ENCODE results near the gene MOB4.

The MOB4 gene

DNA sequence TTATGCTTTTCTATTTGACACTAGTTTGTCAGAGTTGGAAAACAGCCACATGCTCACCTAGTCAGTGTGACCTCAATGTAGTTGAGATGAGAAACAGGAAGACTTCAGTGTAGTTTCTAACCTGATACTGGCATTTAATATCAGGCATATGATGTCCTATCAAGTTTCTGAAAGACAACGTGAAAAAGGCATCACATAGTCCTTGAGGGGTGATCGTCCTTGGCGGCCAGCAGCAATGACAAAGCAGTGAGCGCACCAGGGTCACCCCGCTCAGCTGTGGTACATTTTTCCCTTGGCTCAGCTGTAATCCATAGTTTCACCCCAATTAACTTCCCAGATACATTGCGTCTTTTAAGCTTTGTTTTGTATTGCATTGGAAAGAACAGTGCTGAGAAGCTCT, 11.4 kb upstream of the MOB4 start:
- H3K4me3 ChIP-seq (IDR thresholded peaks at IDR 0.05; ENCODE audit: insufficient read depth, low read depth, low read length) = no peak overlapping the region
- H4K20me1 ChIP-seq (ENCODE audit: insufficient read depth) = 0 out of 2 replicates have a peak, but pooled peaks cover 4% of the 10 kb centered on the region
- peaks cover 21% of the 10 kb centered on the region for H3K4me1 ChIP-seq (ENCODE audit: low read depth, poor library complexity, severe bottlenecking)
- H3K9ac ChIP-seq = no peak overlapping the region
- H3K27me3 ChIP-seq (ENCODE audit: insufficient read depth, low read depth) = no peaks in the 10 kb centered on the region
- H3K27ac ChIP-seq = no peak overlapping the region
- H2AFZ ChIP-seq (ENCODE audit: low read depth) = no peak overlapping the region
- TF ChIP-seq, protein P1, sequence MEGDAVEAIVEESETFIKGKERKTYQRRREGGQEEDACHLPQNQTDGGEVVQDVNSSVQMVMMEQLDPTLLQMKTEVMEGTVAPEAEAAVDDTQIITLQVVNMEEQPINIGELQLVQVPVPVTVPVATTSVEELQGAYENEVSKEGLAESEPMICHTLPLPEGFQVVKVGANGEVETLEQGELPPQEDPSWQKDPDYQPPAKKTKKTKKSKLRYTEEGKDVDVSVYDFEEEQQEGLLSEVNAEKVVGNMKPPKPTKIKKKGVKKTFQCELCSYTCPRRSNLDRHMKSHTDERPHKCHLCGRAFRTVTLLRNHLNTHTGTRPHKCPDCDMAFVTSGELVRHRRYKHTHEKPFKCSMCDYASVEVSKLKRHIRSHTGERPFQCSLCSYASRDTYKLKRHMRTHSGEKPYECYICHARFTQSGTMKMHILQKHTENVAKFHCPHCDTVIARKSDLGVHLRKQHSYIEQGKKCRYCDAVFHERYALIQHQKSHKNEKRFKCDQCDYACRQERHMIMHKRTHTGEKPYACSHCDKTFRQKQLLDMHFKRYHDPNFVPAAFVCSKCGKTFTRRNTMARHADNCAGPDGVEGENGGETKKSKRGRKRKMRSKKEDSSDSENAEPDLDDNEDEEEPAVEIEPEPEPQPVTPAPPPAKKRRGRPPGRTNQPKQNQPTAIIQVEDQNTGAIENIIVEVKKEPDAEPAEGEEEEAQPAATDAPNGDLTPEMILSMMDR (conservative IDR thresholded peaks at IDR 0.05; ENCODE audit: low read depth, low read length) = no peak
- peaks cover 15% of the 10 kb centered on the region; the same call in 1 of the 2 replicates for H3K36me3 ChIP-seq (ENCODE audit: insufficient read depth)
- no peak overlapping the region for H3K4me2 ChIP-seq
- H3K79me2 ChIP-seq (ENCODE audit: insufficient read depth, low read depth) = peaks cover 47% of the 10 kb centered on the region

DNA sequence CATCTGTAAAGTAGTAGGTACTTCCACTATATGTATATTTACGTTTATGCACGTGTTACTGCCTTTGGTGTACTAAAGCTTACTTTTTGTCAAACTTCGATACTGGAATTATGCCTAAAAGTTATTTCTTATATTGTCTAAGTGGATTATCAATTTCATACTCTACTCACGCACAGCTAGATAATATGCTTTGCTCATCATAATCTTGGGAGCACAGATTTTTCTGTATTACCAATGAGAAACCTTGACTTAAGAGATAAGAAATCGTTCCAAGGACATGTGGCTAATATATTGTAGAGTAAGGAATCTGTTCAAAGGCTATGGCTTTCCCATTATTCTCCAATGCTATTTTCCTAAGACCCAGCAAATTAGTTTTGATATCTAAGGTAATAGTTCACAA, 9.2 kb upstream of the MOB4 start:
- Histone ChIP-seq H3K79me2 (ENCODE audit: insufficient read depth, low read depth) (peaks cover 32% of the 10 kb centered on the region), H3K4me2 (no peak overlapping the region), H3K4me3 (IDR thresholded peaks at IDR 0.05; ENCODE audit: insufficient read depth, low read depth, low read length) (no peak overlapping the region), H3K36me3 (ENCODE audit: insufficient read depth) (peaks cover 13% of the 10 kb centered on the region; the same call in 1 of the 2 replicates), H3K27me3 (ENCODE audit: insufficient read depth, low read depth) (no peaks in the 10 kb centered on the region), H3K27ac (no peak overlapping the region), H2AFZ (ENCODE audit: low read depth) (no peak overlapping the region), H3K9ac (no peak overlapping the region), H4K20me1 (ENCODE audit: insufficient read depth) (0 out of 2 replicates have a peak, but pooled peaks cover 4% of the 10 kb centered on the region), H3K4me1 (ENCODE audit: low read depth, poor library complexity, severe bottlenecking) (peaks cover 20% of the 10 kb centered on the region)
- TF ChIP-seq, protein P1 (conservative IDR thresholded peaks at IDR 0.05; ENCODE audit: low read depth, low read length) = no peak

DNA sequence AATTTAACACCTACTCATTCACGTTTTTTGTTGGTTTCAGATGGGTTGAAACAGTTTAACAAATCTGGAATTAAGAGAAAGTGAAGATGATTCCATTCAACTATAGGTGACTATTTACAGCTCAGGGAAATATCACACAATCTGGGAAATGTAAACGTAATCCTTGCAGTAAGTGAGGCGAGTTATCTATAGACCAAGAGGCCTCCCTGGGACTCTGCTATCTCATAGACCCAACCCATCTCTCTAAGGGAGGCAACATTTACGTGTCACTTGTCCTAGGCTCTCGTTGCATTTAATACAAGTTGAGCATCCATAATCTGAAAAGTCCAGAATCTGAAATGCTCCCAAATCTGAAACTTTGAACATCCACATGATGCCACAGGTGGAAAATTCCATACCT, 2.0 kb upstream of the MOB4 start:
- peaks cover 30% of the 10 kb centered on the region for H3K79me2 ChIP-seq (ENCODE audit: insufficient read depth, low read depth)
- peak overlapping the region; percentile 94; the same call in 1 of the 2 replicates for H3K27ac ChIP-seq
- H3K9ac ChIP-seq = no peak overlapping the region
- H3K36me3 ChIP-seq (ENCODE audit: insufficient read depth) = no peaks in the 10 kb centered on the region
- H3K4me1 ChIP-seq (ENCODE audit: low read depth, poor library complexity, severe bottlenecking) = peaks cover 33% of the 10 kb centered on the region
- peak overlapping the region; percentile 98 for H3K4me2 ChIP-seq
- TF ChIP-seq, protein P1 (conservative IDR thresholded peaks at IDR 0.05; ENCODE audit: low read depth, low read length) = no peak
- H3K27me3 ChIP-seq (ENCODE audit: insufficient read depth, low read depth) = no peaks in the 10 kb centered on the region
- no peak overlapping the region for H3K4me3 ChIP-seq (IDR thresholded peaks at IDR 0.05; ENCODE audit: insufficient read depth, low read depth, low read length)
- no peak overlapping the region for H2AFZ ChIP-seq (ENCODE audit: low read depth)
- no peaks in the 10 kb centered on the region for H4K20me1 ChIP-seq (ENCODE audit: insufficient read depth)

DNA sequence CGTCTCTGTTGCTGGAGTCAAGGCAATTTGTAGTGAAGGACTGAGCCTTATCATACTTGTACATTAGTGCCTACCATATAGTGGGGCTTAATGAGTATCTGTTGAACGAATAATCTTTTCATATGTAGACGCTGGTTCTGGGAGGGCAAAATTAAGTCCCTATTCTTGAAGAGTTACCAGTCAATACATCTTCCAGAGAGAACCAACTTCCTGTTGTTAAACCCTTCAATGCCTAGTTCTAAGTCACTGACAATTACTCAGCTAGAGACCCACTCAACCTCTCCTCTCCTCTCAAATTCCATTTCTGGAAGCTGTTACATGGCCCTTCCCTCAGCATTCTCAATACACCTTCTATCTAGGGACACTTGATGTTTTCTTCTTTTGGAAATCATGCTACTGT, 1.1 kb upstream of the MOB4 start:
- TF ChIP-seq, protein P1 (conservative IDR thresholded peaks at IDR 0.05; ENCODE audit: low read depth, low read length) = no peak
- no peaks in the 10 kb centered on the region for H4K20me1 ChIP-seq (ENCODE audit: insufficient read depth)
- peaks cover 38% of the 10 kb centered on the region for H3K79me2 ChIP-seq (ENCODE audit: insufficient read depth, low read depth)
- no peaks in the 10 kb centered on the region for H3K36me3 ChIP-seq (ENCODE audit: insufficient read depth)
- no peaks in the 10 kb centered on the region for H3K27me3 ChIP-seq (ENCODE audit: insufficient read depth, low read depth)
- H2AFZ ChIP-seq (ENCODE audit: low read depth) = peak overlapping the region; percentile 77
- H3K4me2 ChIP-seq = peak overlapping the region; percentile 98
- H3K27ac ChIP-seq = peak overlapping the region; percentile 94
- H3K9ac ChIP-seq = peak overlapping the region; percentile 82; the same call in 1 of the 2 replicates
- H3K4me3 ChIP-seq (IDR thresholded peaks at IDR 0.05; ENCODE audit: insufficient read depth, low read depth, low read length) = peak overlapping the region; percentile 70
- peaks cover 33% of the 10 kb centered on the region for H3K4me1 ChIP-seq (ENCODE audit: low read depth, poor library complexity, severe bottlenecking)
